WTC11 (cell line): ENCODE results near the gene BRD4.

Experiments
- CBFB ChIP-seq: sonication (generic); formaldehyde crosslinking; IDR thresholded peaks from 2 replicates; pipeline ENCODE4 v1.8.1; 2022; ENCODE audit warnings: mild to moderate bottlenecking, low read depth, missing genetic modification reagents
- ETV6 ChIP-seq: sonication (generic); formaldehyde crosslinking; IDR thresholded peaks from 2 replicates; pipeline ENCODE4 v1.8.1; 2022; ENCODE audit warnings: mild to moderate bottlenecking, missing genetic modification reagents
- JUN ChIP-seq: sonication (generic); formaldehyde crosslinking; IDR thresholded peaks from 2 replicates; pipeline ENCODE4 v1.8.0; 2023; ENCODE audit warnings: mild to moderate bottlenecking, missing genetic modification reagents
- NFYB ChIP-seq: sonication (generic); formaldehyde crosslinking; conservative IDR thresholded peaks from 2 replicates; pipeline ENCODE4 v1.8.0; 2022; ENCODE audit warnings: low read depth, missing genetic modification reagents
- NR1H2 ChIP-seq: sonication (generic); formaldehyde crosslinking; IDR thresholded peaks from 2 replicates; pipeline ENCODE4 v1.9.0; 2021; ENCODE audit warnings: mild to moderate bottlenecking, moderate library complexity, missing genetic modification reagents
- ZNF263 ChIP-seq: sonication (generic); formaldehyde crosslinking; IDR thresholded peaks from 2 replicates; pipeline ENCODE4 v1.8.1; 2022; ENCODE audit warnings: low read depth, mild to moderate bottlenecking, moderate library complexity, missing genetic modification reagents
- TF ChIP-seq, protein P1 (sequence below): fragments of 200-600 bp; IDR thresholded peaks from 2 replicates; pipeline ENCODE4 v1.8.0; 2022; ENCODE audit warnings: antibody characterized with exemption
- TF ChIP-seq, protein P2 (sequence below): sonication (generic); formaldehyde crosslinking; IDR thresholded peaks from 2 replicates; pipeline ENCODE4 v1.8.0; 2022; ENCODE audit warnings: mild to moderate bottlenecking, missing genetic modification reagents

DNA sequence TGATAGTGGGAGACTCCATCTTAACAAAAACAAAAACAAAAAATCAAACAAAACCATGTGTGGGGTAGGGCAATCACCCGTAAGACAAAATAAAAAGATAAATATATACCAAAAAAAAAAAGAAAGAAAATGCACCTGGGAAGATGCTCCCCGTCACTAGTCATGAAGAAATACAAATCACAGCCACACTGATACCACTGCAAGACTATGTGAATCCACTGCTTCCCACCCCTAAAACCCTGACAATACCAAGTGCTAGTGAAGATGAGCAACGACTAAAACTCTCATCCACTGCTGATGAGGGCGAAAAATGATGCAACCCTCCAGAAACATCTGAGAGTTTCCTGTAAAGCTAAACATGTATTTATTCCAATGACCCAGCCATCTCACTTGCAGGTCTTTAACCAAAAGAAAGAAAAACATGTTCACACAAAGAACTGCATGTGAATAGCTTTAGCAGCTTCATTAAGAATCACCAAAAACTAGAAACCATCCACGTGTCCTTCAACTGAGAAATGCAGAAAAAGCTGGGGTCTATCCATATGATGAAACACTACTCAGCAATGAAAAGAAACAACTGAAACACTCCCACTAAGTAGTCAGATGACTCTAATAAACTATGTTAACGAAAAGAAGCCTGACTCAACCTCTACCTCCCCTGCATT, 31.7 kb downstream of the BRD4 start:
- no peak for TF ChIP-seq CBFB
- TF ChIP-seq ZNF263 (CRISPR knock-in tag) = no peak
- TF ChIP-seq, protein P1, sequence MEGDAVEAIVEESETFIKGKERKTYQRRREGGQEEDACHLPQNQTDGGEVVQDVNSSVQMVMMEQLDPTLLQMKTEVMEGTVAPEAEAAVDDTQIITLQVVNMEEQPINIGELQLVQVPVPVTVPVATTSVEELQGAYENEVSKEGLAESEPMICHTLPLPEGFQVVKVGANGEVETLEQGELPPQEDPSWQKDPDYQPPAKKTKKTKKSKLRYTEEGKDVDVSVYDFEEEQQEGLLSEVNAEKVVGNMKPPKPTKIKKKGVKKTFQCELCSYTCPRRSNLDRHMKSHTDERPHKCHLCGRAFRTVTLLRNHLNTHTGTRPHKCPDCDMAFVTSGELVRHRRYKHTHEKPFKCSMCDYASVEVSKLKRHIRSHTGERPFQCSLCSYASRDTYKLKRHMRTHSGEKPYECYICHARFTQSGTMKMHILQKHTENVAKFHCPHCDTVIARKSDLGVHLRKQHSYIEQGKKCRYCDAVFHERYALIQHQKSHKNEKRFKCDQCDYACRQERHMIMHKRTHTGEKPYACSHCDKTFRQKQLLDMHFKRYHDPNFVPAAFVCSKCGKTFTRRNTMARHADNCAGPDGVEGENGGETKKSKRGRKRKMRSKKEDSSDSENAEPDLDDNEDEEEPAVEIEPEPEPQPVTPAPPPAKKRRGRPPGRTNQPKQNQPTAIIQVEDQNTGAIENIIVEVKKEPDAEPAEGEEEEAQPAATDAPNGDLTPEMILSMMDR = no peak
- no peak for TF ChIP-seq NFYB
- TF ChIP-seq ETV6 (CRISPR knock-in tag) = no peak
- TF ChIP-seq NR1H2 (CRISPR knock-in tag) = no peak
- no peak for TF ChIP-seq JUN (CRISPR knock-in tag)
- TF ChIP-seq, protein P2, sequence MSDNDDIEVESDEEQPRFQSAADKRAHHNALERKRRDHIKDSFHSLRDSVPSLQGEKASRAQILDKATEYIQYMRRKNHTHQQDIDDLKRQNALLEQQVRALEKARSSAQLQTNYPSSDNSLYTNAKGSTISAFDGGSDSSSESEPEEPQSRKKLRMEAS (CRISPR knock-in tag) = no peak
